Epithelial cell of proximal tubule (primary cell): ENCODE data around the gene GK. TPM values are rescaled to one million over a fixed set of nuclear protein-coding genes. Genes with fewer than 3 reads are reported as not detected.

Experiments used
- DNase-seq: peaks from one replicate; pipeline ENCODE4 v3.0.0-alpha.2; 2011; ENCODE audit warnings: low read depth
- H3K4me3 ChIP-seq: 2 replicates; pipeline ENCODE4 v1.5.1; 2011; ENCODE audit warnings: low read depth, mild to moderate bottlenecking, low read length
- total RNA-seq: library from RNA; depleted of rRNA; stranded (reverse); fragments of >200 nt; gene quantifications from 2 replicates; pipeline ENCODE4 v1.2.3, GENCODE V29; 2015
- TF ChIP-seq, protein P1 (sequence below): conservative IDR thresholded peaks from 2 replicates; pipeline ENCODE4 v1.5.1; 2012; ENCODE audit warnings: low read depth, mild to moderate bottlenecking, low read length

Gene GK
- total RNA-seq, 1 donor from 2014 or later, result 2.0 TPM

- no peak overlapping the region for H3K4me3 ChIP-seq
- TF ChIP-seq, protein P1, sequence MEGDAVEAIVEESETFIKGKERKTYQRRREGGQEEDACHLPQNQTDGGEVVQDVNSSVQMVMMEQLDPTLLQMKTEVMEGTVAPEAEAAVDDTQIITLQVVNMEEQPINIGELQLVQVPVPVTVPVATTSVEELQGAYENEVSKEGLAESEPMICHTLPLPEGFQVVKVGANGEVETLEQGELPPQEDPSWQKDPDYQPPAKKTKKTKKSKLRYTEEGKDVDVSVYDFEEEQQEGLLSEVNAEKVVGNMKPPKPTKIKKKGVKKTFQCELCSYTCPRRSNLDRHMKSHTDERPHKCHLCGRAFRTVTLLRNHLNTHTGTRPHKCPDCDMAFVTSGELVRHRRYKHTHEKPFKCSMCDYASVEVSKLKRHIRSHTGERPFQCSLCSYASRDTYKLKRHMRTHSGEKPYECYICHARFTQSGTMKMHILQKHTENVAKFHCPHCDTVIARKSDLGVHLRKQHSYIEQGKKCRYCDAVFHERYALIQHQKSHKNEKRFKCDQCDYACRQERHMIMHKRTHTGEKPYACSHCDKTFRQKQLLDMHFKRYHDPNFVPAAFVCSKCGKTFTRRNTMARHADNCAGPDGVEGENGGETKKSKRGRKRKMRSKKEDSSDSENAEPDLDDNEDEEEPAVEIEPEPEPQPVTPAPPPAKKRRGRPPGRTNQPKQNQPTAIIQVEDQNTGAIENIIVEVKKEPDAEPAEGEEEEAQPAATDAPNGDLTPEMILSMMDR, result no peak
- no peak for DNase-seq
Observed at GRCh38 chrX:30654989-30655607, 1.9 kb downstream of the GK start.

DNA sequence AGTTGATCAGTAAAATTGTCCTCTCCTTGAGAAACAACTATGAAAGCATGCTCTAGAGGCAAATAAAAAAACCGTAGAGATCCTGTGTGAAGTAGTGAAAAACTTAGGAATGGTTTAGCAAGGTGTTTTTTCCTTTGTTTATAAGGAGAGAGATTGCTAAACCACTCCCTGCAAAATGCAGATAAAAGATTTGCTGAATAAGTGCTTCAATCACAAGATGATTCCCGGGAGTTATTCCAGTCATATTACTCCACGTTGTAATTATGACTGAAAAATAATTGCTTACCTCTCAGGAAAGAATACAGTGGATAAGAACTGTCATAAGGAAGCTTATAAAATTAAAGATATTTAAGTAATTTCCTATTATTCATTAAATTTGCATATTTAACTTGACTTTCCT is 2.8 kb downstream of the GK start:
- no peak for DNase-seq
- no peak overlapping the region for H3K4me3 ChIP-seq
- TF ChIP-seq, protein P1, result no peak

DNA sequence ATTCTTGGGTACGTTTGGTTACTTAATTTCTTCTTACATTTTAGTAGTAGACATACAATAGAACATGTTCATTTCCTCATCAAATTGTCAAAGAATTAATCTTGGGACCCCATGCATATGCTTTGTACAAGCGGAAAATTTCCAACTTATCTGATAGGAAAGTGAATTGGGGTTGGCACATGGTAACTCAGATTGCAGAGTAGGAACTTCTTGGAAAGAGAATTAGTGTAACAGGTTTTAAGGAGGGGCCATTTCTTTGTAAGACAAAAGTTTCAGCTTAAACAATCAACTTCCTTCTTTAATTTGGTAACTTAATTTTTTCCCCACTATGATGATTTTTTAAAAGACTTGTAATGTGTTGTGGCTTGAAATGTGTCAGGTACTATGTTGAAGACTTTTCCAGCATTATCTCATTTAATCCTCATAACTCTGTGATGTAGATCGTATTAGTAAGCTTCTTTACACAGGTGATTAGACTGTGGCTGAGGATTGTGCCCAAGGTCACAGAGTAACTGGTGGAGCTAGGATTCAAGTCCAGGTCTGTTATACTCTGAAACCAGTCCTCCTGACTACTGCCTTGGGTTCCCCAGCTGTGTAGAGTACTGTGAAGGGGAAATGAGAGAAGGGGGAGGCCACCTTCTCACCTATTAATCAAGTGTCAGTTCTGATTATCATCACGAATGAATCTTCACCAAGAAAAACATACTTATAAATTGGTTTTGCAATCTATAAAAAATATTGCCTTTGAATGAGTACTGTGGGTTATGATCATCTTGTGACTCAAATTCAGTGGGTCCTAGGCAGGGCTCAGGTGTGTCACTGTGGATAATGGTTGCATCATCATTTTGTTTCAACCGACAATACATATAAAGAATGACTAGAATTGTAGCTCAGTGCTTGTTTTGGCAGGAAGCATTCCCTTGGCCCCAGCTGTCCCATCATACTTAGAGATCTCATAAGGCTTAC is 4.3 kb downstream of the GK start:
- DNase-seq, result no peak
- H3K4me3 ChIP-seq, result no peak overlapping the region
- TF ChIP-seq, protein P1, result no peak

- H3K4me3 ChIP-seq, result no peak overlapping the region
- TF ChIP-seq, protein P1, result no peak
- DNase-seq, result no peak
Observed at GRCh38 chrX:30659421-30659820, 6.2 kb downstream of the GK start.

DNA sequence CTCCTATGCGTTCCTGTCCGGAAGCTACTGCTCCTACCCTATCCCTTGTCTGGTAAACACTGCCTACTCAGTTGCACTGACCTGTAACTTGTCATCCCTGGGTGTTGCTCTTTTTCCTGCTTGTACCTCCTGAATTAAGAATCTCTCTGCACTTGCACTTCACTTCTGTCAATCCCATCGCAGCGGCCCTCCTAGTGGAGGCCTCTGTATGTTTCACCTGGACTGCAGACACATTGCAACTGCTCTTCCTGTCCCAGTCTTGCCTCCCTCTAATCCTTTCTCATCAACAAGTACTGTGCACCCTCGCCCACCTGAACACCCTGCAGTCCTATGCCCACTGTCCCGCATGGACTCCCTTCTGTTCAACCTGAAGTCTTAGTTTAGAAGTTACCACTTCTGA is 8.0 kb downstream of the GK start:
- TF ChIP-seq, protein P1, result no peak
- H3K4me3 ChIP-seq, result no peak overlapping the region
- no peak for DNase-seq

DNA sequence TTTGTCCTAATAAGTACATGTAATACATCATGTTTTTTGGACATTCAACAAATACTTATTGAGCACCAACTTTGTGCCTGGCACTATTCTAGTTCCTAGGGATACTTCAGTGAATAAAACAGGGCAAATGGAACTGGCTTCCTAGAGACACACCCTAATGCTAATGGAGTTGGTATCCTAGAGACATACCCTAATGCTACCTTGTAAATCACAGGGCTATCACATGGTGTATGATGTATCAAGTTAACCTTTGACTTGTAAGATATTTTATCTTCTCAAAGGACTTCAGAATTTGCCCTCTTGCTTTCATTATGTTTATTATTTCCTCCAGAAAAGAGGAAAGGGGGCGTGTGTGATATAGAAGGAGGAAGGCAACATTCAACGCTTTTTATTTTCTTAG is 10.1 kb downstream of the GK start:
- TF ChIP-seq, protein P1, result no peak
- DNase-seq, result no peak
- no peak overlapping the region for H3K4me3 ChIP-seq
